Measurements from ENCODE around the gene CYP8B1.
A peak's percentile ranks its signal among the peaks of the same experiment; 100 is the strongest.

CYP8B1 gene

GRCh38 chr3:42883251-42883930, 7.7 kb upstream of the CYP8B1 start:
- peak; percentile 29 for DNase-seq

GRCh38 chr3:42880601-42881451, 5.1 kb upstream of the CYP8B1 start:
- peak; percentile 86 for DNase-seq

GRCh38 chr3:42880183-42880582, 4.5 kb upstream of the CYP8B1 start:
- no peak for DNase-seq

GRCh38 chr3:42877881-42878280, 2.2 kb upstream of the CYP8B1 start:
- no peak for DNase-seq

GRCh38 chr3:42876940-42877720, 1.5 kb upstream of the CYP8B1 start:
- no peak for DNase-seq

GRCh38 chr3:42876401-42876800, 722 bp upstream of the CYP8B1 start:
- no peak for DNase-seq

GRCh38 chr3:42874749-42875148, 930 bp downstream of the CYP8B1 start:
- DNase-seq: no peak

GRCh38 chr3:42873221-42873982, 2.3 kb downstream of the CYP8B1 start:
- DNase-seq: no peak

GRCh38 chr3:42872718-42873117, 3.0 kb downstream of the CYP8B1 start:
- DNase-seq: no peak

- DNase-seq: no peak
These were observed 4.0 kb downstream of the CYP8B1 start for GRCh38 chr3:42871592-42872196.

- DNase-seq: no peak
These were observed 6.8 kb downstream of the CYP8B1 start for GRCh38 chr3:42868841-42869240.

GRCh38 chr3:42867138-42867537, 8.5 kb downstream of the CYP8B1 start:
- no peak for DNase-seq

GRCh38 chr3:42865256-42865655, 10.4 kb downstream of the CYP8B1 start:
- no peak for DNase-seq

GRCh38 chr3:42864321-42864950, 11.2 kb downstream of the CYP8B1 start:
- DNase-seq: no peak

- DNase-seq: no peak
These were observed 19.1 kb downstream of the CYP8B1 start for GRCh38 chr3:42856544-42856943.

GRCh38 chr3:42855547-42856380, 19.9 kb downstream of the CYP8B1 start:
- no peak for DNase-seq

GRCh38 chr3:42855219-42855546, 20.5 kb downstream of the CYP8B1 start:
- no peak for DNase-seq

- DNase-seq: no peak
These were observed 21.9 kb downstream of the CYP8B1 start for GRCh38 chr3:42853739-42854302.

GRCh38 chr3:42853056-42853455, 22.6 kb downstream of the CYP8B1 start:
- DNase-seq: no peak

- no peak for DNase-seq
These were observed 23.2 kb downstream of the CYP8B1 start for GRCh38 chr3:42852441-42852840.

Measured in suppressor macrophage treated with lipopolysaccharide for 4 hours (primary cell).